MM.1S (cell line): ENCODE measurements around the gene TNIP1.

Experiments
- CTCF ChIP-seq: fragments of 300-600 bp; sonication (generic); IDR thresholded peaks from 2 replicates; pipeline ENCODE4 v1.5.1; 2016; ENCODE audit warnings: antibody characterized with exemption, low read length, mixed read lengths
- EZH2 ChIP-seq: fragments of 300-600 bp; sonication (generic); optimal IDR thresholded peaks from 2 replicates; pipeline ENCODE3; 2017; ENCODE audit warnings: low read depth, mild to moderate bottlenecking, antibody characterized with exemption, low read length, mixed read lengths
- EZH2phosphoT487 ChIP-seq: fragments of 300-600 bp; sonication (generic); IDR thresholded peaks from 2 replicates; pipeline ENCODE4 v1.6.1; 2018; ENCODE audit warnings: antibody characterized with exemption, low read length

- TF ChIP-seq CTCF (no peak), EZH2 (no peak), EZH2phosphoT487 (no peak)
Observed at GRCh38 chr5:151122828-151123227, 42.0 kb upstream of the TNIP1 start.
